H9 (cell line): Measurements from ENCODE around the gene RARA. TPM values are rescaled to one million over a fixed set of nuclear protein-coding genes. Genes with fewer than 3 reads are reported as not detected.

Experiments used
- DNase-seq: peaks from one replicate; pipeline ENCODE4 v3.0.0-alpha.2; 2017
- H2AFZ ChIP-seq: one replicate; pipeline ENCODE4 v1.6.1; 2013; ENCODE audit warnings: mild to moderate bottlenecking, low read length, control low read depth, moderate library complexity
- H2AK5ac ChIP-seq: 2 replicates; pipeline ENCODE4 v1.6.1; 2013; ENCODE audit warnings: low read length, control low read depth, mixed read lengths; ENCODE audit not compliant: insufficient read length
- H2BK120ac ChIP-seq: one replicate; pipeline ENCODE4 v1.6.1; 2013; ENCODE audit warnings: low read depth, mild to moderate bottlenecking, low read length, control low read depth, inconsistent platforms; ENCODE audit not compliant: poor library complexity, severe bottlenecking
- H2BK12ac ChIP-seq: 2 replicates; pipeline ENCODE4 v1.6.1; 2013; ENCODE audit warnings: low read length, control low read depth, mixed read lengths, low read depth; ENCODE audit not compliant: insufficient read length
- H2BK15ac ChIP-seq: 2 replicates; pipeline ENCODE4 v1.6.1; 2013; ENCODE audit warnings: low read depth, low read length, control low read depth
- H2BK20ac ChIP-seq: one replicate; pipeline ENCODE4 v1.6.1; 2013; ENCODE audit warnings: low read depth, mild to moderate bottlenecking, low read length, control low read depth, inconsistent platforms; ENCODE audit not compliant: poor library complexity, severe bottlenecking
- H2BK5ac ChIP-seq: 2 replicates; pipeline ENCODE4 v1.6.1; 2013; ENCODE audit warnings: low read length, control low read depth, mixed read lengths; ENCODE audit not compliant: insufficient read length
- H3K14ac ChIP-seq: 2 replicates; pipeline ENCODE4 v1.6.1; 2013; ENCODE audit warnings: low read length, control low read depth; ENCODE audit not compliant: insufficient read depth
- H3K18ac ChIP-seq: 2 replicates; pipeline ENCODE4 v1.6.1; 2013; ENCODE audit warnings: low read depth, mild to moderate bottlenecking, mixed read lengths, low read length, control low read depth; ENCODE audit not compliant: insufficient read length
- H3K23ac ChIP-seq: 2 replicates; pipeline ENCODE4 v1.6.1; 2013; ENCODE audit warnings: low read length, control low read depth, mixed read lengths, low read depth; ENCODE audit not compliant: insufficient read length
- H3K23me2 ChIP-seq: 2 replicates; pipeline ENCODE4 v1.6.1; 2013; ENCODE audit warnings: low read depth, mild to moderate bottlenecking, mixed read lengths, low read length, control low read depth; ENCODE audit not compliant: insufficient read length, poor library complexity, severe bottlenecking
- H3K27ac ChIP-seq: 2 replicates; pipeline ENCODE4 v1.5.1; 2013; ENCODE audit warnings: low read length, control low read depth, mixed read lengths, low read depth; ENCODE audit not compliant: insufficient read length
- H3K27me3 ChIP-seq: 2 replicates; pipeline ENCODE4 v1.6.1; 2013; ENCODE audit warnings: low read length, control low read depth, inconsistent platforms; ENCODE audit not compliant: insufficient read depth
- H3K4ac ChIP-seq: 2 replicates; pipeline ENCODE4 v1.6.1; 2013; ENCODE audit warnings: low read depth, mild to moderate bottlenecking, control low read depth, inconsistent platforms, low read length, moderate library complexity
- H3K4me1 ChIP-seq: 2 replicates; pipeline ENCODE4 v1.6.1; 2013; ENCODE audit warnings: low read length, control low read depth, inconsistent platforms; ENCODE audit not compliant: insufficient read depth
- H3K4me2 ChIP-seq: 2 replicates; pipeline ENCODE4 v1.6.1; 2013; ENCODE audit warnings: low read length, control low read depth, mixed read lengths; ENCODE audit not compliant: insufficient read length, insufficient read depth
- H3K56ac ChIP-seq: 2 replicates; pipeline ENCODE4 v1.6.1; 2013; ENCODE audit warnings: low read depth, mild to moderate bottlenecking, mixed read lengths, low read length, control low read depth; ENCODE audit not compliant: insufficient read length
- H3K79me1 ChIP-seq: 2 replicates; pipeline ENCODE4 v1.6.1; 2013; ENCODE audit warnings: low read depth, mild to moderate bottlenecking, moderate library complexity, low read length, control low read depth, inconsistent platforms; ENCODE audit not compliant: insufficient read depth, poor library complexity, severe bottlenecking
- H3K79me2 ChIP-seq: 2 replicates; pipeline ENCODE4 v1.6.1; 2013; ENCODE audit warnings: low read length, control low read depth, inconsistent platforms; ENCODE audit not compliant: insufficient read depth
- H3K9ac ChIP-seq: 2 replicates; pipeline ENCODE4 v1.6.1; 2013; ENCODE audit warnings: low read length, control low read depth, mixed read lengths; ENCODE audit not compliant: insufficient read length; ENCODE audit errors: extremely low read depth
- H3K9me3 ChIP-seq: one replicate; pipeline ENCODE4 v1.6.1; 2013; ENCODE audit warnings: low read depth, low read length, inconsistent platforms; ENCODE audit not compliant: control insufficient read depth
- H3T11ph ChIP-seq: one replicate; pipeline ENCODE4 v1.6.1; 2013; ENCODE audit warnings: mild to moderate bottlenecking, low read length, control low read depth, inconsistent platforms
- H4K20me1 ChIP-seq: one replicate; pipeline ENCODE4 v1.6.1; 2013; ENCODE audit not compliant: control insufficient read depth, insufficient read length, insufficient read depth
- H4K5ac ChIP-seq: 2 replicates; pipeline ENCODE4 v1.6.1; 2013; ENCODE audit warnings: low read depth, mild to moderate bottlenecking, mixed read lengths, low read length, control low read depth; ENCODE audit not compliant: insufficient read length
- H4K8ac ChIP-seq: replicated peaks from 2 replicates; pipeline ENCODE4 v1.6.1; 2013; ENCODE audit warnings: low read length, control low read depth, mixed read lengths, low read depth; ENCODE audit not compliant: insufficient read length
- H4K91ac ChIP-seq: 2 replicates; pipeline ENCODE4 v1.6.1; 2013; ENCODE audit warnings: low read depth, mild to moderate bottlenecking, moderate library complexity, mixed read lengths, low read length, control low read depth; ENCODE audit not compliant: insufficient read length
- H3K27ac Mint-ChIP-seq, 3 experiments: 2 replicates in 2 of 3; 3 replicates in 1 of 3; pipeline ENCODE4 v1.8.0; 2020 to 2021; ENCODE audit warnings: mixed read lengths in 3 of 3, mild to moderate bottlenecking in 1 of 3, moderate library complexity in 1 of 3
- H3K27me3 Mint-ChIP-seq: 2 replicates; pipeline ENCODE4 v1.8.0; 2021; ENCODE audit warnings: low read depth, mild to moderate bottlenecking, moderate library complexity, mixed read lengths
- H3K36me3 Mint-ChIP-seq, 3 experiments: 2 replicates in 2 of 3; 3 replicates in 1 of 3; pipeline ENCODE4 v1.8.0; 2020 to 2021; ENCODE audit warnings: low read depth in 3 of 3, mixed read lengths in 3 of 3; ENCODE audit not compliant: insufficient read depth in 1 of 3
- H3K4me1 Mint-ChIP-seq, 2 experiments: 2 replicates each; pipeline ENCODE4 v1.8.0; 2020; ENCODE audit warnings: mixed read lengths in 2 of 2
- H3K4me3 Mint-ChIP-seq, 2 experiments: 2 replicates in 1 of 2; 3 replicates in 1 of 2; pipeline ENCODE4 v1.8.0; 2020 to 2021; ENCODE audit warnings: mild to moderate bottlenecking in 2 of 2, mixed read lengths in 2 of 2, moderate library complexity in 1 of 2
- H3K9me3 Mint-ChIP-seq, 2 experiments: 2 replicates in 1 of 2; 3 replicates in 1 of 2; pipeline ENCODE4 v1.8.0; 2020; ENCODE audit warnings: mild to moderate bottlenecking in 2 of 2, mixed read lengths in 2 of 2, moderate library complexity in 1 of 2
- WGBS: extraction: QIAGEN DNeasy Blood & Tissue Kit; methylation state at CpG from one replicate; pipeline ENCODE4 v1.1.7; 2013; ENCODE audit warnings: missing lambda C conversion rate, low lambda C conversion rate, mixed read lengths; ENCODE audit not compliant: insufficient read length; ENCODE audit errors: extremely low coverage; 5-methylcytosine and 5-hydroxymethylcytosine counted together
- total RNA-seq: library from RNA; stranded (reverse); gene quantifications from 2 replicates; pipeline ENCODE4 v1.2.1, GENCODE V29; 2021
- TF ChIP-seq, protein P1 (sequence below): fragments of 200-600 bp; sonication (generic); conservative IDR thresholded peaks from 3 replicates; pipeline ENCODE4 v1.8.0; 2021; ENCODE audit warnings: antibody characterized with exemption, mild to moderate bottlenecking

Gene RARA
- total RNA-seq, 1 experiment from 2014 or later, result 17.6 TPM

DNA sequence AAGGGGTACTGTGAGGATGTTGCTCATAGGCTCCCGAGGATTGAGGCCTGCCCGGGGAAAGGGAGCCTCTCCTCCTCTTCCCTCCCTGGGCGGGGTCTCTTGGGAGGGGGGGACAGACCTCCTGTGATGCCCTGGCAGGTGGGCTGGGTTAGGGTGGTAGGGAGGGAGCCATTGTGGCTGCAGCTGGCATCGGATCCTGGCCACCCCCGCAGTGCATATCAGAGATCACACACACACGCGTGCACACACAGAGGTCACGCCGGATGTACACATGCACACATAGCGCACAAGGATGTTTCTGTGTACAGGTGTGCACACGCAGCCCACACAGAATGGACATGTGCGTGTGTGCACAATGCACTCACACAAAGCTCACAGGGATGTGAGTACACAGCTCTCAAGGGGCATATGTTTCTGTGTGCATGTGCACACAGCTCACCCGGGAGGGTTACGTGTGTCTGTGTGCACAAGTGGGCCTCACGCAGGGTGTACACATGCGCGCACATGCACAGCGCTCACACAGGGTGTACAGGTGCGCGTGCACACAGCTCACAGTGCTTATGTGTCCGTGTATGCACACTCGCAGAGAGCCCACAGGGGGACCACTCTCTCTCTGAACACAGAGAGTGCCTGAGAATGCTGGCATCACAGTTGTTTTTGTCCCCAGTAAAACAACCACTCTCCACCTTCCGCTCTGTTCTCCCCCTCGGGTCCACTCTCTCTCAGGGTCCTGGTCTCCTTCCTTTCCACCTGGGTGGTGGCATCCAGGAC lies 53.1 kb downstream of the RARA start:
- Histone ChIP-seq H3K23me2 (peaks cover 10% of the 10 kb centered on the region), H3K4ac (no peak overlapping the region), H3T11ph (no peak overlapping the region), H4K91ac (no peak overlapping the region), H4K5ac (no peak overlapping the region), H2AK5ac (no peak overlapping the region), H2AFZ (no peak overlapping the region), H2BK5ac (no peak overlapping the region), H3K9ac (no peak overlapping the region), H3K79me1 (no peaks in the 10 kb centered on the region), H3K4me2 (peak overlapping the region; percentile 26), H2BK12ac (no peak overlapping the region), H2BK120ac (no peak overlapping the region), H3K27ac (no peak overlapping the region), H3K79me2 (no peaks in the 10 kb centered on the region), H2BK20ac (no peak overlapping the region), H3K23ac (no peak overlapping the region), H3K27me3 (peaks cover 9% of the 10 kb centered on the region; the same call in 1 of the 2 replicates), H3K18ac (no peak overlapping the region), H2BK15ac (no peak overlapping the region), H3K9me3 (no peaks in the 10 kb centered on the region), H4K8ac (no peak overlapping the region), H3K4me1 (peaks cover 3% of the 10 kb centered on the region), H3K56ac (no peak overlapping the region), H3K14ac (no peak overlapping the region), H4K20me1 (no peaks in the 10 kb centered on the region)
- TF ChIP-seq, protein P1, sequence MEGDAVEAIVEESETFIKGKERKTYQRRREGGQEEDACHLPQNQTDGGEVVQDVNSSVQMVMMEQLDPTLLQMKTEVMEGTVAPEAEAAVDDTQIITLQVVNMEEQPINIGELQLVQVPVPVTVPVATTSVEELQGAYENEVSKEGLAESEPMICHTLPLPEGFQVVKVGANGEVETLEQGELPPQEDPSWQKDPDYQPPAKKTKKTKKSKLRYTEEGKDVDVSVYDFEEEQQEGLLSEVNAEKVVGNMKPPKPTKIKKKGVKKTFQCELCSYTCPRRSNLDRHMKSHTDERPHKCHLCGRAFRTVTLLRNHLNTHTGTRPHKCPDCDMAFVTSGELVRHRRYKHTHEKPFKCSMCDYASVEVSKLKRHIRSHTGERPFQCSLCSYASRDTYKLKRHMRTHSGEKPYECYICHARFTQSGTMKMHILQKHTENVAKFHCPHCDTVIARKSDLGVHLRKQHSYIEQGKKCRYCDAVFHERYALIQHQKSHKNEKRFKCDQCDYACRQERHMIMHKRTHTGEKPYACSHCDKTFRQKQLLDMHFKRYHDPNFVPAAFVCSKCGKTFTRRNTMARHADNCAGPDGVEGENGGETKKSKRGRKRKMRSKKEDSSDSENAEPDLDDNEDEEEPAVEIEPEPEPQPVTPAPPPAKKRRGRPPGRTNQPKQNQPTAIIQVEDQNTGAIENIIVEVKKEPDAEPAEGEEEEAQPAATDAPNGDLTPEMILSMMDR, result no peak
- H3K4me1 Mint-ChIP-seq, result peaks cover 24 to 35% of the 10 kb centered on the region in 2 experiments
- no peak overlapping the region for H3K27ac Mint-ChIP-seq
- no CpG with 5 or more reads among the region's 24 CpGs for WGBS
- H3K4me3 Mint-ChIP-seq, result peak overlapping the region; percentile 51 to 74
- DNase-seq, result no peak
- H3K36me3 Mint-ChIP-seq, result no peaks in the 10 kb centered on the region
- H3K9me3 Mint-ChIP-seq, result no peaks in the 10 kb centered on the region
- peaks cover 44% of the 10 kb centered on the region for H3K27me3 Mint-ChIP-seq
